ENCODE measurements around the gene AGAP3.

GRCh38 chr7:151091988-151092387 lies 5.7 kb downstream of the AGAP3 start:
- no peak for TF ChIP-seq POLR2A (IDR thresholded peaks at IDR 0.05)
- TF ChIP-seq, protein P1, sequence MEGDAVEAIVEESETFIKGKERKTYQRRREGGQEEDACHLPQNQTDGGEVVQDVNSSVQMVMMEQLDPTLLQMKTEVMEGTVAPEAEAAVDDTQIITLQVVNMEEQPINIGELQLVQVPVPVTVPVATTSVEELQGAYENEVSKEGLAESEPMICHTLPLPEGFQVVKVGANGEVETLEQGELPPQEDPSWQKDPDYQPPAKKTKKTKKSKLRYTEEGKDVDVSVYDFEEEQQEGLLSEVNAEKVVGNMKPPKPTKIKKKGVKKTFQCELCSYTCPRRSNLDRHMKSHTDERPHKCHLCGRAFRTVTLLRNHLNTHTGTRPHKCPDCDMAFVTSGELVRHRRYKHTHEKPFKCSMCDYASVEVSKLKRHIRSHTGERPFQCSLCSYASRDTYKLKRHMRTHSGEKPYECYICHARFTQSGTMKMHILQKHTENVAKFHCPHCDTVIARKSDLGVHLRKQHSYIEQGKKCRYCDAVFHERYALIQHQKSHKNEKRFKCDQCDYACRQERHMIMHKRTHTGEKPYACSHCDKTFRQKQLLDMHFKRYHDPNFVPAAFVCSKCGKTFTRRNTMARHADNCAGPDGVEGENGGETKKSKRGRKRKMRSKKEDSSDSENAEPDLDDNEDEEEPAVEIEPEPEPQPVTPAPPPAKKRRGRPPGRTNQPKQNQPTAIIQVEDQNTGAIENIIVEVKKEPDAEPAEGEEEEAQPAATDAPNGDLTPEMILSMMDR (IDR thresholded peaks at IDR 0.05), result no peak
